Measurements from ENCODE around the gene SHLD3. TPM values are rescaled to one million over a fixed set of nuclear protein-coding genes. Genes with fewer than 3 reads are reported as not detected.

SHLD3 gene
- 6.2 and 8.0 TPM in 2 replicates for total RNA-seq

GRCh38 chr5:65624571-65625555 lies at the start of gene SHLD3, which contains the start of gene TRAPPC13:
SHLD3 (plus strand) TSS chr5:65625027; CDS start chr5:65629588, 4,561 bp downstream.
TRAPPC13 (plus strand) TSS chr5:65625027; CDS start chr5:65625061, 34 bp downstream.

DNA sequence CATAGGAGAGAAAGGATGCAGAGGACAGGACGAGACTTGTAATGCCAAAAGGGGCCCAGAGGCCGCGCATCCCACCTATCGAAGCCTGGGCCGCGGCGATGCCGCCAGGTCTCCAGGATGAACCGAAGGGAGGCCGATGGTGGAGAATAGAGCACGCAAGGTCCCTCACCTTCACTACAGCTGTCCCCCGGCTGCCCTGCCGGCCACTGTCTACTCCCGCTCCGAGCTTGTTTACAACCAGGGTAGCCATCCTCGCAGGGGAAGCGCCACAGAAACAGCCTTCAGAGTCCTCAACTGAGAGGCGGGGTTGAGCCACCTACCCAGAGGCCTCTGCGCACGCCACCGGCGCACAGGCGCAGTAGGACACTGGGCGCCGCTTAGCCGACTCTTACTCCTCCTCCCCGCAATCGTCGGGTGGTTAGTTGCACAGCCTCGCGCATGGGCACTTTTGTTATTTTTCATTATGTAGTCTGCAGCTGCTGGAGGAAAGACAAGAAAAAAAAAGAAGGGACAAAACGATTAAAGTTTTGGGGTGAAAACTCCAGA lies 729 bp upstream of the SHLD3 start, which contains the start of gene TRIM23:
TRIM23 (minus strand) TSS at position 309 of the 546 bp plus-strand sequence; CDS start at position 250, 59 bp downstream.

Small RNAs within 50 kb of the gene (small RNA-seq; reads per million reads assigned to genes)
- not detected for gene RNU6-540P

Other genes starting within 250 kb of the SHLD3 start
- gene ADAMTS6, start 143.1 kb upstream of the SHLD3 start, total RNA-seq = 77.3 and 134 TPM in 2 replicates
- gene CENPK, start 61.9 kb upstream of the SHLD3 start, total RNA-seq = 61.2 and 88.7 TPM in 2 replicates
- gene PPWD1, start 61.7 kb upstream of the SHLD3 start, total RNA-seq = 57.0 and 57.8 TPM in 2 replicates
- gene TRIM23, start 694 bp upstream of the SHLD3 start, total RNA-seq = 14.9 and 15.4 TPM in 2 replicates
- 29.4 and 34.4 TPM in 2 replicates for gene TRAPPC13, start within 50 bp of the SHLD3 start, total RNA-seq
- gene SGTB, start 97.1 kb downstream of the SHLD3 start, total RNA-seq = 18.1 and 23.9 TPM in 2 replicates
- 61.0 and 71.6 TPM in 2 replicates for gene NLN, start 97.2 kb downstream of the SHLD3 start, total RNA-seq